OCI-LY7 (cell line): ENCODE measurements around the gene ISLR.

Source experiments
- CTCF ChIP-seq: fragments of 200-600 bp; sonication (generic); conservative IDR thresholded peaks from 2 replicates; pipeline ENCODE4 v1.5.1; 2014; ENCODE audit warnings: mild to moderate bottlenecking, antibody characterized with exemption, low read length, moderate library complexity, mixed read lengths
- EZH2phosphoT487 ChIP-seq: fragments of 200-600 bp; sonication (generic); IDR thresholded peaks from 2 replicates; pipeline ENCODE4 v1.6.1; 2018; ENCODE audit warnings: low read depth, borderline replicate concordance, mild to moderate bottlenecking, mixed run types, antibody characterized with exemption, low read length, moderate library complexity, mixed read lengths

GRCh38 chr15:74128785-74129585, 44.5 kb upstream of the ISLR start:
- TF ChIP-seq CTCF (no peak), EZH2phosphoT487 (no peak)
